Left hindlimb (tissue), 1 donor: ENCODE data around the gene SNAP29.
"Not testable (repeated sequence)": the region's sequence is repeated elsewhere in the genome, so short reads cannot be mapped to it uniquely, and the experiment has no call there.

ENCODE experiments used
- DNase-seq: peaks from one replicate; pipeline ENCODE4 v3.0.0-alpha.2; 2018

SNAP29 gene

DNA sequence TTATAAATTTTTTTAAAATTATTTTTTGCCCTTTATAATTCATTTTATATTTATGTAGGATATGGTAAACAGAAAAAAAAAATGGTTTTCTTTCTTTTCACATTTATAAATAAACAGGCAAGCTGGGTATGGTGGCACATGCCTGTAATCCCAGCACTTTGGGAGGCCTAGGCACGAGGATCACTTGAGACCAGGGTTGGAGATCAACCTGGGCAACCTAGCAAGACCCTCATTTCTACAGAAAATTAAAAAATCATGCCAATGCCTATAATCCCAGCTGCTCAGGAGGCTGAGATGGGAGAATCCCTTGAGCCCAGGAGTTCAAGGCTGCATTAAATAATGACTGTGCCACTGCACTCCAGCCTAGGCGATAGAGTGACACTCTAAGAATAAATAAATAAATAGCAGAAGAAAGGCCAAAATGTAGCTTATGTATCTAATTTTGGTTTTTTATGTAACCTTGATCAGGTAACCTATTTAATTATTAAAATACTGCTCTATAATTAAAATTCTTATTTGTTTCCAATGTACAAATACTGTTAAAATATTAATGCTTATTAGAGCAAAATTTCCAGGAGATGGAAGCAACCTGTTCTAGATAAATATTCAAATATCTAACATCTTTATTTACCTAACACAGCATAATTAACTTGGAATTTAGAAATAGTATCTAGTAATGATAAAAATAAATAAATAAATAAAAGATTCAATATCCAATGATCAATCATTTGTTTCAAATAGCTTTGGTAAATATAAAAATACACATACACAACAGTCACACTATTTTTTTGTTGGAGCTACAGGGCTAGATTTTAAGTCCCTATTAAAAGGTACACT lies 21.6 kb upstream of the SNAP29 start:
- DNase-seq: no peak

GRCh38 chr22:20839354-20839753 lies 19.5 kb upstream of the SNAP29 start:
- DNase-seq: not testable (repeated sequence)

DNA sequence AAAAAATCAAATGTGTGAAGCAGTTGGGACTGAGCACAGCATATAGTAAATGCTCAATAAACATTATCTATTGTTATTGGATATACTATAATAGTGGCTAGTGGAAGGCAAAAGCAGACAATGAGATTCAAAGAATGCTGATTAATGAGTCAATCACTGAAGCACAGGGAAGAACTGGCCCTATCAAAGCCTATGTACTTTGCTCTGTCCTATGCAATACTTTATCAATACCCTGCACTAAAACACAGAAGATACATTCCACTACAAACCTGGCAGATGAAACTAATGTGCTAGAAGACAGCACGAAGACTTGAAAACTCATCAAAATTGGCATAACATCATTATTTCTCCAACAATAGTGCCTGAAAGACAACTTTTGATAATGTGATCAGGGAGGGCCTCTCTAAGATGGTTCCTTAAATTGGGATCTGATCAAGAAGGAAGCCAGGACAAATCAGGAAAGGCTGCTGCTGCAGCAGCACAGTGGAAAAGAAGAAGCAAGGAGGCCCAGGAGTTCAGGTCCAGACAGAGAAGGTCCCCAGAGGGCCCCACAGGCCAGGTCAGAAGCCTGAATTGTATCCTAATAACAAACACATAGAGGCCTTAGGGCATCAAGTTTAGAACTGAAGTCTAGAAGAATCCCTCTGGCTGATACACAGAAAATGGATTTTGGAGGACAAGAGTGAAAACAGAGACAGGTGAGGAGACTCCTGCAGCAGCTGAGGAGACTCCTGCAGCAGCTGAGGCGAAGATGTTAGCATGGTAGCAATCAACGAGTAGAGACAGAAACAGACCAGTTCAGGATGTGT lies 18.8 kb upstream of the SNAP29 start:
- no peak for DNase-seq

- DNase-seq: no peak
Observed at GRCh38 chr22:20840646-20841371, 18.0 kb upstream of the SNAP29 start.

- DNase-seq: no peak
Observed at GRCh38 chr22:20843501-20843900, 15.3 kb upstream of the SNAP29 start.

DNA sequence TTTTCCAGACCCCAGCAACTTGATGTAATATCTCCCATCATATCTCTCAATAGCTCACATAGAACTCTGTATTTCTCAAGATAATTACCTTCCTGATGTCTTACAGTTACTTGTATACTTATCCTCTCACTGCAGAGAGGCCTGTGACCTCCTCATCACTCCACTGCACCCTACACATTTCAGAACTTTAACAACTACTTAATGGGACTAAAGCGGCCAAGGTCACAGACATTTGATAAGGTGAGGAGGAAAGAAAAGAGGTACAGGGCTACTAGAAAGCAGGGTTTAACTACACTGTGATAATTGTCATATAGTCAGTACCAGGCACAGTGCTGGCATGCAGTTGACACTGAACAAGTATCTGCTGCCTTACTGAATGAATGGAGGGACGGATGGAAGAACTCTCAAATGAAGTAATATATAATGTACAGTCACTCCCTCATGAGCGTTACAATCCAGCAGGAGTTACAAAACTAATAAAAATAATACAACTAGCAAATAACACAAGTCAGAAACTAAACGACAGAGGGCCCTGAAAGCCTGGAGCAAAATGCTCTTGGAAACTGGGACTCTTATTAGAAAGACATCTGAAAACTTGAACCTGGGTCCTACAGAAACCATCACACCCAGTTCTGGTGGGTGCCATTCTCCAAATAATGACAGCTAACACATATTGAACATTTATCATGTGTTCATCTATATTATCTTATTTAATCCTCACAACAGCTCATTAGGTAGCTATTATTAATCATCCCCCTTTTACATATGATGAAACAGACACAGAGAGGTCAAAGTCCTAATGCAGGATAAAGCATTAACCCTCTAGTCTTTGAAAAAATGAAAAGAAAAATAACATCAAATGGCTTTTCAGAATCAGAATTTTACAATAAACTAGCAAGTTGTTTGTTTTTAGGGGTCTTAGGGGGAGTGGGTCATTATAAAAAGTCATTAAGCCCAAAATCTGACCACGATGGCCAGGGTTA lies 14.5 kb upstream of the SNAP29 start:
- DNase-seq: no peak

GRCh38 chr22:20847318-20847822 lies 11.4 kb upstream of the SNAP29 start:
- no peak for DNase-seq

DNA sequence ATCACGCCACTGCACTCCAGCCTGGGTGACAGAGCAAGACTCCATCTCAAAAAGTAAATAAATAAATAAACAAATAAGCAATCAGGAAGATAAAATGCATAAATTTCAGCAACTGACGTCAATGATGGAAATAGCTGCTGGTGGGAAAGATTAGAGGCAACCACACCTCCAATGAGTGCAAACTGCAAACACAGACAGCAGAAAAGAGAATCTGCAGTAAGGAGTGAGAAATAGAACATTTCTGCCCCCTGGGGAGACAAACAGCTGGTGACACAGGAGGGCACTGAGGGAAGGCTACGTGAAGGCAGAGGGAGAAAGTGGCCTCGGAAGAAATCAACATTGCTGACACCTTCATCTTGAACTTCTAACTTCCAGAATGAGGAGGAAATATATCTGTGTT lies 6.7 kb upstream of the SNAP29 start:
- no peak for DNase-seq

GRCh38 chr22:20852503-20852902 lies 6.3 kb upstream of the SNAP29 start:
- DNase-seq: no peak

- no peak for DNase-seq
Observed at GRCh38 chr22:20853236-20853660, 5.6 kb upstream of the SNAP29 start.

DNA sequence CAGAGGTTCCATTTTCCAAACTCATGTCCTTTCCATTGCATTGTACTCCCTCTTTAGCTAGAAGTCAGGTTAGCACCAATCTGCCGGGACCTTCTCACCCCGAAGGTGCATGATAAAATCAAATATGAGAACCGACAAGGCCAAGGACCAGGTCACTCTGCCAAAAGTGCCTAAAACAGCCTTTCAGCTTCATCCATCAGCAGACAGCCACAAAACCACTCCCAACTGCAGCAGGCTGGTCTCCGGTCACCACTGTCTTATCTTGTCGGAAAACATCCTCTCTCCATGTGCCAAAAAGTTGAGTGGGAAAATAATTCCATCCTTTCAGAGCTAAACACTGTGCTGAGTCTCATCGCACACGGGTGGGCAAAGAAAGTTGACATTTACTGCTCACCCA lies 1.6 kb upstream of the SNAP29 start:
- DNase-seq: no peak

DNA sequence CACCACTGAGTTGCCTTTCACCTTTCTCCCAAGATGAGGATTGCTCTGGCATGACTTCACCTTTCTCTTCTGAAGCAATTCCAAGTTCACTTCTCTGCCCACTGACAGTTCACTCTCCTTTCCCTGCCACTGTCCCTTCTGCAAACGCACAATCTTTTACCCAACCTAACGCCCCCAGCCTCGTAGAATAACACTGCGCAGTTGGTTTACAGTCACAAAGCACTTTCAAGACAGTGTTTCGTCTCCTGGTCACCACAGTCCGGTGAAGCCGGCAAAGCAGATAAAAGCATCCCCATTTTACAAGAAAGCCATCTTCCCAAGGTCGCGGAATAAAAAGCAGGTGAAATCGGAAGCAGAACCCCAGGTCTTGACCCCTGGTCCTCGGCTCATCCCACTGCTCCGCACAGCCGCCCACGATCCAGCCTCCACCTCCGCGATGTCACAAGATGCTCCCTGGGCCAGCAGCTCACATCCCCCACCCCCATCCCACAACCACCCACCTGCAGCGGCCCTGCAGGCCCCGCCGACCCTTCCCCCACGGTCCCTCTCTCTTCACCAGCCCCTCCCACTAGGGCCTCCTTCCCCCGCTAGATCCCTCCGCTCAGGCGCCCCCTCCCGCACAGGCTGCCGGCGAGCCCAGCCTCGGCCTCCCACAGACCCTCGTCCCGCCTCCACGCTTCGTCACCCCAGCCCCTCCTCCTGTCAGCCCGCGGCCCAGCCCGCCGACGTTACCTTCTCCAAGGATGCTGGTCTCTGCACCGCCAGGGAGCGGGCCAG lies 781 bp upstream of the SNAP29 start:
- peak; percentile 93 for DNase-seq

DNA sequence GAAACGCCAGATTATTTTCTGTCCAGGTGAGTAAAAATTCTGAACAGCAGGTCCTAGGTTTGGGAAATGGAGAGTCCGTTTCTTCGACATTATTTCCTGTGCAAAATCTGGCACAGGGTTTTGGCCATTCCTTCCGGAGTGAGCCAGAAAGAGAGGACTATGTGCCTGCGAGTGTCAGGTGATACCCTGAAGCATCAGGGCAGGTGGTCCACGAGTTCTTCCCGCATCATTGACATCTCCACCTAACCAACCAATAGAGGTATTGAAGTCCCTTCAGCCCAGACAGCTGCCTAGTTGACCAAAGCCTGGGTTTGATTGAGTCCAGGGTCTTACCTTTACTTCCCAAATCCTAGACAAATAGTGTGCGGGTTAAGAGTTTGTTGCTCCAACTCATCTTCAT lies 808 bp downstream of the SNAP29 start:
- DNase-seq: no peak

DNA sequence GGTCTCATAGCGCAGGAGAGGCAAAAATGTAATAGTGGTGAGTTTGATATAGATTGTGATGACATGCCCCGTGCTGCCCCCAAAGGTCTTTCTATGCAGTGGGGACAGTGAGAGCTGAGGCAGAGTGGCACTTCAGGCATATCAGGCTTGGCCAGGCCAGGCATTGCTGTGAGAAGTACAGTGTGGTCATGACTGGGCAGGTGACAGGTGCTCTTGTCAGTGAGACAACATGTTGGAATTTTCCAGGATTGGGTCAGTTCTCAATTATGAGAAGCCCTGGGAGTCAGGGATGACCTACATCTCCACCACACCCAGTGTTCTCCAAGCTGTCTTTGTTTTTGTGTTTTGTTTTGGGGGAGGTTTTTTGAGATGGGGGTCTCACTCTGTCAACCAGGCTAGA lies 3.7 kb downstream of the SNAP29 start:
- no peak for DNase-seq

GRCh38 chr22:20863366-20863765 lies 4.6 kb downstream of the SNAP29 start:
- DNase-seq: no peak

DNA sequence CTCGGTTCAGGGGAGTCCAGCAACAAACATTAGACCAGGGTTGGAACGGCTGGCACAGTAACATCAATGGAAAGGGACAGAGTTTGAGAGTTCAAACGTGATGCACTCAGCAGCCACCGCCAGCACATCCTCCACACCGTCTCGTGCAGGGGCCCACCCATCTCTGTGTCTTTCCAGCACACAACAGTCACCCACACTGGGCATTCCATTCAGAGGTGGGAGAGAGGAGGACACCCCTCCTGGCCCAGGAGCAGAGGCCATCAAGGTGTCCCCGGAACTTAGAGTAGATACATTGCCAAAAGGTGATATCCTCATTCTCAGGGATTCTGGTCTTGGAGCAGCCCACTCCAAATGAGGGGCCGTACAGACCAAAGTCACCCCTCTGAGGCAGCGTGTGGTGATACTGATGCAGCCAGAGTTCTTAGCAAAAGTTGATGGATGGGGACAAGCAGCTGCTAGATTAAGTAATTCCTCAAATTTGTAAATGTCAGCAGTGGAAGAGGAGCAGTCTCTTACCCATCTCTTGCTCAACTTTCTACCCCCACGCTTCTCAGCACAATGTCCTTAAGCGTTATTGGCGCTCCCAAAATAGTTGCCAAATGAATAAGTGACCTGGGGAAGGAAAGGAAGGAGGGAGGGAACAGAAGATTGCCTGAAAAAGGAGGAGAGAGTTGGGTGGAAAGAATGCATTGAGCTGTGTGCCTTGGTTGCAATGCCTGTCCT lies 5.5 kb downstream of the SNAP29 start:
- no peak for DNase-seq

GRCh38 chr22:20865331-20865730 lies 6.5 kb downstream of the SNAP29 start:
- no peak for DNase-seq

- DNase-seq: no peak
Observed at GRCh38 chr22:20865875-20866445, 7.2 kb downstream of the SNAP29 start.

- DNase-seq: no peak
Observed at GRCh38 chr22:20866736-20867135, 7.9 kb downstream of the SNAP29 start.
